GM18870 (cell line): ENCODE results near the gene SLC13A3.

Source experiments
- ATAC-seq: cut with Tn5 transposase; IDR thresholded peaks from one replicate; pipeline ENCODE4 v1.9.1; 2021; ENCODE audit warnings: moderate library complexity; ENCODE audit not compliant: unreplicated experiment

SLC13A3 gene

DNA sequence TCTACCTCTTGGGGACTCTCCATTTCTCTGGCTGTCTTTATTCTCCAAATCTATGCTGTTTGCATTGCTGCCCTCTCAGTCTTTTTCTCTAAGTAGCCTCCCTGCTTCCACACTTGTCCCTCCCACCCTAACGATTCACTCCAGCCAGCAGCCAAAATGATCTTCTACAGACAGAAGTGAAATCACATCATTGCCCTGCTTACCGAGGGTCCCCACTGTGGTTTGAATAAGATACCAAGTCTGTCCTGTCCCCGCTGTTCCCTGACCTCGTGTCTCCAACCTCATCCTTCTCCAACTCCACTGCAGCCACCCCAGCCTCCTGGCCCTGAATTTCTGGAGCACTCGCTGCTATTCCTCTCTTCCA lies 89.3 kb downstream of the SLC13A3 start:
- no peak for ATAC-seq

DNA sequence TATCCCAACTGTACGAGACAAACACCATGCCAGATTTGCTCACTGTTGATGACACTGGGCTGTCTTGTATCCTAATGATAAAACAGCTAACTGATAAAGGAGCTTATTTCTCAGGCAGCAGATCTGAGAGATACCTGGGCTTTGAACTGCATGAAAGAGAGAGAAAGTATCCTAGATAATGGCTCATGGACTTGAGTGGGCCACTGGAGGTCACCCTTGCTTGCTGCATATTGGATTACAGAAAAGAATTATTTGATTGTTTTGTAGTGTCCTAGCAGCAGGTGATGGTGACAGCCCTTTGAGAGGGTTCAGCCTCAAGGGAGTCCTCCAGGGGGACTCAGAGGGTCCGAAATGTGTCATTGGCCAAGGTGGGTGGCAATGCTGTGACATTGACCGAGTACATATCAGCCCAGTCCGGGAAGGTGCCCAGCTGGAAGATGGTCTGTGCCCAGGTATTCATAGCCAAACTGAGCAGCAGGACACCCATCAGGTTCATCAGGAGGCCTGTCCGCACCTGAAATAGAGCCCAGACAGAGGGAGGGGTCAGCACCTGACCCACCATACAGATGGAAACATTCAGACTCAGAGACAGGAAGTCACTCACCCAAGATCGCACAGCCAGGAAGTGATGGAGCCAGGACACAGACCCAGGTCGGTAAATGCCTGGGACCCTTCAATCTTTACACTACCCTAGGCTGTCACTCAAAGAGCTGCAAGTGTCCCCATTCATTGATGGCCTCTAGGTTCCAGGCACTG lies 91.4 kb downstream of the SLC13A3 start:
- no peak for ATAC-seq

DNA sequence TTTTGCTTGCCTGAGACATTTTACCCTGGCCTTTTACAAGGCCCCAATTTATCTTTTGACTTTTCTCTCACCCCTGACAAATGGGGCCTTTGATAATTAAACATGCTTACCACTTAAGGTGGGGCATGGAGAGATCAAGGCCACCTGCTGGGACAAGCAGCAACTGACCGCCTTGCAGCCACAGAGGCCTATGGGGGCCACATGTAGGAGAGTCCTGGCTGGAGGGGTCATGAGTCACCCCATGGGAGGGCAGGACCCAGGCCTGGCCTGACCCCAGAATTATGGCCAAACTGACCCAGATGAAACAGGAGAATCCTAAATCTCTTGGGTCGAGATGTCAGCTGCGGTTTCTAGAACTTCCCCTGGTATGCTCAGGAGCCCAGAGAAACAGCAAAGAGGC lies 92.3 kb downstream of the SLC13A3 start:
- no peak for ATAC-seq

DNA sequence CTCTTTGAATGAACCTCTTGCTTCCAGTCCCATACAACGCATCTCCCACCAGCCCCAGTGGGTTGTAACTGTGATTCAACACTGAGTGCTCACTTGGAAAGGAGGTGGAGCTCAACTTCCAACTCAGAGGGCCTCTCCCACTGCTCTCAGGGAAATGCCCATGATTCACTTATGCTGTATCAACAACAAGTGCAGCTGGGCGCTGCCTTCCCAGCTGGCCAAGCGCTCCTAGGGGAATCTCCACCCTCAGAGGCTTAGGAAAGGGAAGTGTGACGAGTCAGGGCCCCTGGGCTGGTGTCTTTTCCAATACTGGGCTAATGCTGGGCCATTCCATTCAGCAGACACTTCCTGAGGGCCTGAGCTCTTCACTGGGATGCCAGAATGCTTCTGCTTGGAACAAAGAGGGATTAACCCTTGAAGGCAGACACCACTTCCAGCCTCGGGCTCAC lies 92.7 kb downstream of the SLC13A3 start:
- ATAC-seq, result no peak

DNA sequence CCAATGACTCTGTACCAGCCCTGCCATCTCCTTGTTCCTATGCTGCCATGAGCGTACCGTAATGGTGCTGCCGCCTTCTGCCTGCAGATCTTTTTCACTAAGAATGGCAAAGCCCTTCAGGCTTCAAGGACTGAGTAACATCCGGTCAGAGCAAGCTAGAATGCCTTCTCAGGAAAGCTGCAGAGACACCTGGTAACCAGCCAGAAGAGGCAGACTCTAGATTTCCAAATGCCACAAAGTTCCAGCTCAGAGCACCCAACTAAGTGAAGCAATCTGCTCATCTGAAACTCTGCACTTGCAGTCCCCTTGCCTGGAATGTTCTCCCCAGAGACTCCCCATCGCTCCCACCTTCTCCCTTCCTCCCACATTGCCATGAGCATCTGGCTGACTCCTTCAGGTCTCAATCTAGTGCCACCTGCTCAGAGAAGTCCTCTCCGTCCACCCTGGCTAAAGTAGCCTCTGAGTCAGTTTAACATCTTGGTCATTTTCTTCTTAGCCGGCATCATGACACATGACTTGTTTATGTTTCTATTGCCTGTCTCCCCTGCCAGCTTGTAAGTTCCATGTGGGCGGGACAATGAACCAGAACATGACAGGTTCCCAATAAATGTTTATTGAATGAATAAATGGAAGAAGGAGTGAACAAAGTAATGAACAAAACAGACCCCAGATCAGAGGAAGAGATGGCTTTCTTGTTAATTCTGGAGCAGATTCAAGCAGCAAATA lies 93.9 kb downstream of the SLC13A3 start:
- no peak for ATAC-seq

DNA sequence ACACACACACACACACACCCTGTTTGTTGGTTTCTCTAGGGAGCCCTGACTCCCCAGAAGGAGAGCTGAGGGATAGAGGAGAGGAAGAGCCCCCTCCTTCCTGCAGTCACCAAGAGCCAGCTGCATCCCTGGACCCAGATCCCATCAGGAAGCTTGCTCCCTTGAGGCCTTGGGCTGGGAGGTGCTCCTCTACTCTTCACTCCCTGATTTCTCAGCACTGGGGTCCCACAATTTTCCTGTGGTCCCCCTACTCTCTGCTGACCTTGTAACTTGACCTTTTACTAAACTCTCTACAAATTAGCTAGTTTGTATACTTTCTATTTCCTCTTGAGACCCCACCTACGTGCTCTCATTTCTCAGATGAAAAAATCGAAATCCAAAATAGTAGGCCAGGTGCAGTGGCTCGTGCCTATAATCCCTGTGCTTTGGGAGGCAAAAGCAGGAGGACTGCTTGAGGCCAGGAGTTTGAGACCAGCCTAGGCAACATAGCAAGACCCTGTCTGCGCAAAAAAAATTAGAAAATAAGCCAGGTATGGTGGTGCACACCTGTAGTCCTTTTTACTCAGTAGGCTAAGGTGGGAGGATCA lies 95.8 kb downstream of the SLC13A3 start:
- ATAC-seq, result no peak

DNA sequence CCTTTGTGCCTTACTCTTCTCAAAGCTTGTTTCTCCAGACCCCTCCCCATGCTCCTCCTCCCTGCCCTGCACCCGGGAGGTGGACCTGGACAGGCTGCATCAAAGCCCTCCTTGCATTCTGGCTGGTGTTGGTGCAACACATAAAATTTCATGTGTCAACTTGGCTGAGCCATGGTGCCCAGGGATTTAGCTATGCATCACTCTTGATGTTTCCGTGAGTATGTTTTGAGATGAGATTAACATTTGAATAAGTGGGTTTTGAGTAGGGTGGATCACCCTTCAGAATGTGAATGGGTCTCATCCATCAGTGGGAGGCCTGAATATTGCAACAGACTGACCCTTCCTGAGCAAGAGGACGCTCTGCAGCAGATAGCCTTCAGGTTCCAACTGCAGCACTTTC lies 96.4 kb downstream of the SLC13A3 start:
- ATAC-seq, result no peak

DNA sequence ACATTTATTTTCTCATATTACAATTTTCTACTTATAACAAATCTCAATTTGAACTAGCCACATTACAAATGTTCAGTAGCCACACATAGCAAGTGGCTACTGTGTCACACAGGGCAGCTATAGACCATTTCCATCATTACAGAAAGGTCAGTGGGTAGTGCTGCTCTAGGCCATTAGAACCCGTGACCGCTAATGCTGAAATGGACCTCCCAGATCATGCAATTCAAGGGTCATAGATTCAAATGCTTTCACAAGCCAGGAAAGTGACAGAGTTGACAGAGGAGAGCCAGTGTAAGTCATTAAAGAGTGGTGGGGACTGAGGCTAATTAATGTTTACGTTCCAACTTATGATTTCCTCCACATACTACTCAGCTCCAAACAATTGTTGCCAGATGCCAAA lies 97.3 kb downstream of the SLC13A3 start:
- ATAC-seq, result no peak

DNA sequence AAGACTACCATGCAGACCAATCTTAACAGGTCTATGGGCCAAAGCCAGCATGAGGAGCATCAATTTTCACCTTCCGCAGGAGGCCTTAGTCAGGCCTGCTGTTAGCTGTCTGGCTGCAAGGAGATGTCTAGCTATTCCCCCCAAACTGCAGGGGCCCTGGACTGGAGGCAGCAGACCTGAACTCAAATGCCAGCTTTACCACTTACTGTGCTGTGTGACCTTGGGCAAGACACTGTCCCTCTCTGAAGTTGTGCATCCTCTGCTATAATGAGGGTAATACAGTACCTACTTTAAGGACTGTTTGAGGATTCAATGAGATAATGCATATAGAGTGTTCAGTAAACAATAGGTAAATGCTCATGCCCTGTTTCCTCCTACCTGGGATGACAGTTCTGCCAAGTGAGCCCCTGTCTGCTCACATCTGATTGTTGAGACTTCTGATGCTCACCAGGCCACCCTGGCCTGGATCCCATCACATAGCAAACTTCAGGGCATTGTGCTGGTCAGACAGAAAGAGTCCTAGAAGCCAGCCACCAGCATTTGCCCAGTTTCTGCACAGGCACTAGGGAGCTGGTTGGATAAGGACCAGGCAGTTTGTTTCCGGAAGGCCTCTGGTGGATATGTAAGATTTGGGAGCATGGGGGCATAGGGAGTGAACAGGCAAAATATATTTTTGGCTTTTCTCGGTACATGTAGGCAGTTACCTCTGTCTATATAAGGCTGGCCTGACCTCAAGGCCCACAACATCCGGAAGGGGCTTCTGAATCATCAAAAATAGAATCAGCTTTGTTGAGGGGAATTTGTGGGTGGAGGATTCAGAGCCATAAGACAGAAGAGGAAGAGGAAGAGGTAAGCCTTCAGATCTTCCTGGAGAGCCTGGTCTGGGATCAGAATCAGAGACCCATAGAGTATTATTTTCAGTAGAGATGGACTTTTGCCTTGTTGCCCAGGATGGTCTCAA lies 98.5 kb downstream of the SLC13A3 start:
- peak; percentile 70 for ATAC-seq

DNA sequence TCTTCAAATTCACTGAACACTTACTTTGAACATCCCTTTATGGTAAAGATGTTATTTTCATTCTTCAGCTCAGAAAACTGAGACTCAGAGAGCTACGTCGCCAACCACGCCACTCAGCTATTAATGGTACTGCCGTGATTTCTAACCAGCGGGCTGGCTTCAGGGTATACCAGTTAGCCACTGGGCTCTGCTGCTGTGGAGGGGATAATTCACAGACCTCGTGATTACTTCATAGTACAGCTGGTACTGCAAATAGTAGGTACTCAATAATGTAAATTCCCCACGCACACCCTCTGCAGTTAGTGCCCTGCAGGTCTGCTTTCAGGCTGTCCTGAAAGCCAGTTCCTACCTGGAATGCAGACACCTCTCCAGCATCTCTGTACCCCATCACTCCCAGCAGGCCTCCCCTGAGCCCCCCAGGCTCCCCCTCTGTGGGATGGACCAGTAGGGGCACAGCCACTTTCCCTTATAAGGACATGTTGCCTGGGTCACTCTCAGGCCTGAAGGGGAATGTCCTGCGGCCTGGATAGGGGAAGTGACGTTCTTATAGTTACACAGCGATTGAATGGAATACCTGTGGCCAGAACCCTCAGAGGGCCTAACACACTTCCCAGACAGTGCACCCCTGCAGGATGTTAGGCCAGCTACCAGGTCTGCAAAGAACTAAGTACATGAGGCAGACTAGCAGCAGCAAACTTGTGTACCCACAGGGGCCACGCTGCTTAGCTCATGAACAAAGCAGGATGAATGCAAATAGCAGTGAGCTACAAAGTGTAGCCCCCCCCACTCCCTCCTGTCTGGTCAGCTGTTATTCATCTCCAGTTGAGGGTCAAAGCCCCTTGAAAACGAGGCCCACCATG lies 99.5 kb downstream of the SLC13A3 start:
- no peak for ATAC-seq

DNA sequence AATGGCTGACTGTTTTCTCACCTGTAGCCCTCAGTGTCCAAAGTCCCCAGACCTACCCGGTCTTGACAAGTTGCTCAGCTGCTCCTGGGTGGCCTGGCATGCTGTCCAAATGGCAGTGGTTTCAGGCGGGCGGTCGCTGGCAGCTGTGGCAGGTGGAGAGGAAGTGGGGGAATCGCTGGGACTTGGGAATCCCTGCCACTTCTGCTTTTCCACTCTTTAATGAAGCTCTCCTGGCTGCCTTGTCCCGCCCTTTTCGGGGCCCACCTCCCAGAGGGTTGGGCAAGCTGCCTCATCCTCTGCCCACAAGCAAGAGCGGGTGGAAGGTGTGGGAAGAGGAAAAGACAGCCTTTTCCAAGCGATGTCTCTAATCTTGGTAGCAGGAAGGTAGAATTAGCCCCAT lies 100.8 kb downstream of the SLC13A3 start, which contains the start of gene OCSTAMP:
Gene OCSTAMP (minus strand): TSS at position 194 of the 400 bp plus-strand sequence. CDS start 94 bp downstream, at position 100.
- no peak for ATAC-seq

DNA sequence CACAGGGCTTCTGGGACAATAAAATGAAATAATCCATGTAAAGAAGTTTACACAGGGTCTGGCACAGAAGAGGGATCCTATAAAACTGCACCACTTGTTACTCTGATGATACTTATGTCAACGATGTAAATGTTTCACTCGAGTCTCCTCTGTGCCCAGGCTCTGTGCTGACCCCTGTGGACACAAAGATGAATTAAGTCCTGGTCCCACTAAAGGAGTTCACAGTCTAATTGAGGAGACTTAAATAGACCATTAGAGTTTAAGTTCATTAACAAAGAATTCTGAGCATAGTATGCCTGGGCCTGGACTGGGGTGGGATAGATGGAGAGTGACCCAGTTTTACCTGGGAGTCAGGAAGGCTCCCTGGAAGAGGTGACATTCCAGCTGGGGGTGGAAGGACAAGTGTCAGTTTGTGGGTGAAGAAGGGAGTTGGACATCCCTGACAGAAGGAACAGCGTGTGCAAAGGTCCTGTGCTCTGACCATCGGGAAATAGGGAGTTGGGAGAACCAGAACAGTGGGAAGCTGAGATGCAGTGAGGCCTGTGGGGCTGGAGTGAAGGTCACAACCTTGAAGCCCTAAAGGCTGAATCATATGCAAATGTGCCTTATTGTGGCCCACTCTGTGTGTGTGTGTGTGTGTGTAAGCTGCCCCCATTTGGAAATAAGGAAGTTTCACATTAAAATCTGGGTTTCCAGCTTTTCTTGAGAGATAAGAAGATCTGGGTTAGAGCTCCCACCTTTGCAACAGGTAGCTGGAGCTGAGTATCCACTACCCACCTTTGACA lies 101.9 kb downstream of the SLC13A3 start:
- no peak for ATAC-seq

DNA sequence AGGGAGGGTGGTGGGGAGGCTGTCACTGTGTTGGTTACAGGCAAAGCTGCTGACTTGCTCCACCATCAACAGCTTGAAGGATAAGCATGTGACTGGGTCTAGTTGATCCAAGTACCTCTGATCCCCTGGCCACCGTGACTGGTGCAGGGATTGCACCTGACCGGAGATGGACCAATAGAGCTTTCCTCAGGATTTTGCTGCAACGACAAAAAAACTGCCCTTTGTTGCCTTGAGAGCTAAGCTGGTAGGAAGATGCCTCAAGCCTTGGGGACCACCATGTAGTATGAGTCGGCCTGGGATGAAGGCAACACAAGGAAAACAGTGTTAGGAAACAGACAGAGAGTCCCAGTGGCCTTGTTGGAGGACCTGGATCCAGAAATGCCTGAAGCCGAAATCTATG lies 102.6 kb downstream of the SLC13A3 start:
- no peak for ATAC-seq

DNA sequence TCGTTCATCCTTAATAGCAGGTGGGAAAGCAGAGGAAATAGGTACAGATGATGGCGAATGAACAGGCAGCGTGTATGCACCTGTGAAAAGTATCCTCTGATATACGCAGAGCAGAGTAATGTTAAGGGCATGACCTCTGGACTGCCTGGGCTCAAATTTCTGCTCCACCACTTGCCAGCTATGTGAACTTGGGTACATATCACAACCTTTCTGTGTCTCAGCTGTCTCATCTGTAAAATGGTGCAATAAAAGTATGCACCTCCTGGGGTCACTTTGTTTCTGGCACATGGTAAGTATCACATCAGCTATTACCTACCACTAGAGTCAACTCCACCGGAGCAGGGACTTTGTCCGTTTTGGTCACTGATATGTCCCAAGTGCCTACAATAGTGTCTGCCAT lies 103.3 kb downstream of the SLC13A3 start:
- ATAC-seq, result no peak

DNA sequence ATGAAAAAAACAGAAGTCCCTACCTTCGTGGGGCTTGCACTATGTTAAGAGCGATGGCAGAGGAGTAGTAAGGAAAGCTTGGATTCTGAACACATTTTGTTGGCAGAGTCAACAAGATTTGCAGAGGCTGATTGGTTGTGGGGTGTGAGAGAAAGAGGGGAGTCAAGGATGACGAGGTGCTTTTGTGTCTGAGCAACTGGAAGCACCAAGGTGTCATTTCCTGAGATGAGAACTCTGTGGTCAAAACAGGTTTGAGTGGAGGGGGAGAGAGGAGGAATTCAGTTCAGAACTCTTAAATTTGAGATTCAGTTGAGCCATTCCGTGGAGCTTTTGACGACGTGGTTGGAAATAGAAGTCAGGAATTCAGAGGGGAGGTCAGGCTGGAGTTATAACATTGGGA lies 104.3 kb downstream of the SLC13A3 start:
- ATAC-seq, result no peak

DNA sequence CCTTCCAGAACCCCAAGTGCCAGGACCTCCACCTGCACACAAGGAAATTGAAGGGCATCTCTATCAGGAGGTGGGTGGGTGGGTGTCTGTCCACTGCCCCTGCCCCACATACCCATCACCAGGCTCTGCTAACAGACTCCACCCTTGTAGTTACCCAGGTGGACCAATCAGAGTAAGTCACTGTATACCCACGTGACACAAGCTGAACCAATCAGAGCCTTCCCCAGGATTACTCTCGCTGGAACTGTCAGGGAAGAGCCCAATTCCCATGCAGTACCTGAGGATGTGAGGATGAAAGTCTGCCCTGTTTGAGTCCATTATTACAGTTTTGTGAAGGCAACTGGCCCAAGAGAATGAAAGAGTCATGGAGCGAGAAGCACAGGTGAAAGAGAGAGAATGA lies 105.0 kb downstream of the SLC13A3 start:
- ATAC-seq, result no peak

DNA sequence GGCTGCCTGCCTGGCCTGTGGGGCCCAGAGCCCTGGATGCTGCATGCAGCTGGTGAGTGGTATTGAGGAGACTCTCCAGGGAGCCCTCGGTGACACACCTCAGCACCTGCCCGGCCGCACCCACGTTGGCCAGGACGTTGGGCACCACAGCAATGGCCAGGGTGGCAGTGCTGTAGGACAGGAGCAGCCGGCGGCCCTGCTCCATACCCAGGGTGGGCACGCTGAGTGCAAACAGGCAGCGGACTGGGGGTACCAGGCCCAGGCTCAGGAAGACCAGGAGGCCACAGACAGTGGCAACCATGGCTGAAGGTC lies 105.5 kb downstream of the SLC13A3 start:
- no peak for ATAC-seq

DNA sequence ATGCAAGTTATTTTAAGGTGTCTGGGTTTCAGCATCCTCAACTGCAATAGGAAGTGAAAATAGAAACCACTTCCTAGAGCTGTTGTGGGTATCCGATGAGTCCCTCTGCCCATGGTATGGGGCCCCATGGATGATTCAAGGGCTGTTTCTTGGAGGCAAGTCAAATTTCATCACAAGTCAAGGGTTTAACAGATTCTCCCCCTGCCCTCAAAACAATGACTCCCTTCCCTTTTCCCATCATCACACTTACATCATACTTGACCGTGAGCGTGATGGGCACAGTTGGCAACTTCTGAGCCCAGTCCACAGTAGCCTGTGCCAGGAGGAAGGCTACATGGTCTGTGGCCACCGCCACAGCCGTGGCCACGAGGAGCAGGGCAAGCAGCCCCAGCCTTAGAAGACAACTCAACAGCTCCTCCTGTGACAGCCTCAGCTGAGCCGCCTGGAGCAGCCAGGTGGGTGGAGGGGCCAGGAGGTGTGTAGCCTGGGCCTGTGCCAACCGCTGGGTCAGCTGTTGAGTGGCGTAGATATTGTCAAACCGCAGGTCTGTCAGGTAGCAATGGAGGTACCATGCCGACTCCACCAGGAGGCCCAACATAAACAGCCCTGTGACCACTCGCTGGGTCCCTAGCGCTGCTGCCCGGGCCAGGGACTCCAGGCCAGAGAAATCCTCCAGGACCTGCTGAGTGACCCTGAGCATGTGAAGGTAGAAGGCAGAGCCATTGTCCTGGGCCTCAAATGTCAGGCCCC lies 106.0 kb downstream of the SLC13A3 start:
- ATAC-seq, result no peak

DNA sequence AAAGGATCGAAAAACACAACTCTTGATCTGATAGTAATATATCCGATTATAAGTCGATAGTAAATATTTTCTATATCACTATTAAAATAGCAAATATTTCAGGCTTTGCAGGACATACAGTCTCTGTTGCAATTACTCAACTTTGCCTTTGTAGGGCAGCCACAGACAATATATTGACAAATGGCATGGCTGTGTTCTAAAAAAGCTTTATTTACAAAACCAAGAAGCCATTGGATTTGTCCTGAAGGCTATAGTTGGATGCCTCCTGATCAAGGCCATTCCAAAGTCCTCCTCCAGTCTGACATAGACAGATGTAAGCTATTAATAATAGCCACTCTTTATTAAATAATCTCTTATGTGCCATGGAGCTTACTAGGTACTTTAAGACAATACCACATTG lies 106.7 kb downstream of the SLC13A3 start:
- ATAC-seq, result no peak
